SIG-M5 (cell line): Measurements from ENCODE around the gene GJA1.
"Not testable (repeated sequence)": the region's sequence is repeated elsewhere in the genome, so short reads cannot be mapped to it uniquely, and the experiment has no call there.

ENCODE experiments used
- DNase-seq: peaks from one replicate; lab custom pipeline; 2025; lab: John Stamatoyannopoulos, UW

GJA1 gene

DNA sequence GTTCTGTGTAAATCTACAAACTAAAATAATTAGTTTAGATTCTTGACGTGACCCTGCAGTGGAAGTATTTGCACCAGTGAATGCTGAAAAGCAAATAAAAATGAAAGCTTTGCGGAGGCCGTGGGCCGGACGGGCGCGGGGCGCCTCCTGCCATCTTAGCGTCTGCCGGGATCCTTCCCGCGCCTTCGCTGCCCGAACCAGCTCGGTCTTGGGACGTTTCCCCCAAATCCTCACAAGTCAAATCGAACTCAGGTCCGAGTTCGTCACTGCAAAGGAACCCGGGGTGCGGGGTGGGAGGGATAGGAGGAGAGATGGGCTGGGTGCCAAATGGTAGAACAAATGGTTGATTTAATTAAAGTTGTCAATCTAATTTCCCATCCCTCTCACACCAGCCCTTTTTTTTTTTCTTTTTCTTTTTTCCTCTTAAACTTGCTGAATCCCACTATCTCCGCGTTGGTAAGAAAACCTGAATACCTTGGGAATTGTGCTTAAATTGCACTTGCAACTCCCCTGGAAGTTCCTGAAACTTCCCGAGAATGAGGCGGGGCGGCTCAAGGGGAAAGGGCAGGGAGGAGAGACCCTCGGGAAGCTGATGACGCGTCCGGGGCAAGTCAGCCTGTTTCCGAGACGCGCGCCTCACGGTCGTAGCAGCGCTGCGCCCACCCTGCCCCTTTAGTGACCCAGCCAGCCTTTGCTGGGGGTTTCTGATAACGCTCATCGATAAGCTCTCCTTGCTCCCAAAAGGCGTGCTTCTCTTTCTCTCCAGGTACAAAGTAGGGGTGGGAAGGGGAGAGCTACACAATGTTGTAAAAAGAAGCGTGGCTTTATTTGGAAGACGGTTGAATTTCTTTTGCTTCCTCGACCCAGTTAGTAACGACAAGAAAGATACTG is 1.8 kb downstream of the GJA1 start:
- no peak for DNase-seq

DNA sequence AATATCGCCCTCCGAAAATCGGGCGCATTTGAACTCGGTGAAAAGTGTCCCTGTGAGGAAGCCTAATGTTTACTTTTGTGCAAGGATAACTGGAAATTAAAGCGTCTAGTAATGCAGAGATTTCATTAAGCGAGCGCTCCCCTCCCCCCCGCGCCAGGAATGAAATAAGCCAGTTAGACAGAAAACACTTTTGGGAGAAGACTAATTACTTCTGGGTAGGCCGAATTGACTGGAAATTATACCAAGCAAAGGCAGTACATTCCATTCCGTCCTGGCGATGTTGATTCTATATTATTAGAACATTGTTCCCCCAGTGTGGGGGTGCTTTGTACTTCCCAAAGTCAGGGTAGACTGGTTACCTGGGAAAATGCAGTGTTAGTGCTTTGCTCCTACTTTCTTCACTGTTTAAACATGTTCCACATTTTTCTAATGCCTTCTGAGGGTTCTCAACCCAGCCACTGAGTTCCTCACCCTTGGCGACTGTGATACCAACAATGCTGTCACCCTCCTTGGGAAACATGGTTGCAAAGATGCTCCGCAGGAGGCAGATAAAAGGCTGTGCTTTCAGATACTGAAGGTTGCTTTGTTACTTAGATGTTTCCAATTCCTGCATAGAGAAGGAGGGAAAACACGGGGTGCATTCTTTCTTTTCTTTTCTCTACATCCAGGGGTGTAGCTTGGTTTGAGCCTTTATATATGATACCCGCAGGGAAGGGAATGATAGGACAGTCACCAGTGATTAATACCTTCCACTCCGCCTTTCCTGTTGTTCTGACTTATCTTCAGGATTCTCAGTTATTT is 2.6 kb downstream of the GJA1 start:
- DNase-seq, result no peak

DNA sequence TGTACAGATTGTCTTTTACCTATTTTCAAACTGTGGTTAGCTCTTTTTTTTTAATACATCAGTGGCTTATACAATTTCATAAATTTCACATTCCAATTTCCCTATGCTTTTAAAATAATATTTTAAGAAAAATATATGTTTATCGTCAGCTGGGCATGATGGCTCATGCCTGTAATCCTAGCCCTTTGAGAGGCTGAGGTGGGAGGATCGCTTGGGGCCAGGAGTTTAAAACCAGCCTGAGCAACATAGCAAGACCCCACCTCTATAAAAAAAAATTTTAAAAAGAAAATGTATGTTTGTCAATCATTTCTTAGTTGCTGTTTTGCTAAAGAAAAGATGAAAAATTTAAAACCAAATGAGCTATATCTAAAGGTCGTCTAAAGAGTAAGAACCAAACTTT is 3.4 kb downstream of the GJA1 start:
- no peak for DNase-seq

DNA sequence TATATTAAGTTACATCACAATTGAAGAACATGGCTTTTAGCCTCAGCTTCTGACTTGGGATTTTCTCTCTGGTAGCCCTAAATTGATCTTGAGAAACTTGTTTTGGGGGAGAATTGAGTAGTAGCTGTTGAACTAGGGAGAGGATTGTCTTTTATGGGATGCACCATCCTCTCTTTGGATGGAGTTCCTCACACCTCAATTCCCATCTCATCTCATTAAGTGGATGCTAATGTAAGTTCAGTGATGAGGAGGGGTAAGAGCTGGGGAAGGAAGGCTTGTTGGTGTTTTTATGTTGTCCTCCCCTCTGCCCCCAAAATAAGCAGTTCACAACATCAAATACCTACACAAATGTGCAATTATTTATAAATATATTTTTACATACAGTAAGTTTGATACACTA is 4.0 kb downstream of the GJA1 start:
- DNase-seq, result no peak

DNA sequence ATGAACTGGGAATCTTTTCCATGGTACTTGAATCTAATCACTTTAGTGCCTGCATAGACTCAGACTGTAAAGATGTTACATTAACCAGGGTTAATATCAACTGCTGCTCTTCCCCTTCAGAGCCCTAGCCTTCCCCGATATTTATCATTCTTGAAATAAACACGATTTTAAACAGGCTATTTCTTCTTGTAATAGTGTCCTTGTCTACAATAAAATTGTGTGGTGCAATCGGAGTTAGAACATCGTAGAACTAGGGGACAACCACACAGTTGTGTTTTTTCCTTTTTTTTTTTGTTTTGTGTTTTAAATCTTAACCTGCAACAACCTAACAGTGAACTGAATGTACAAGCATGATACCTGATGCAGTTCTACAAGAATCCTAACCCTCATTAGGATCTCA is 4.5 kb downstream of the GJA1 start:
- DNase-seq, result no peak

DNA sequence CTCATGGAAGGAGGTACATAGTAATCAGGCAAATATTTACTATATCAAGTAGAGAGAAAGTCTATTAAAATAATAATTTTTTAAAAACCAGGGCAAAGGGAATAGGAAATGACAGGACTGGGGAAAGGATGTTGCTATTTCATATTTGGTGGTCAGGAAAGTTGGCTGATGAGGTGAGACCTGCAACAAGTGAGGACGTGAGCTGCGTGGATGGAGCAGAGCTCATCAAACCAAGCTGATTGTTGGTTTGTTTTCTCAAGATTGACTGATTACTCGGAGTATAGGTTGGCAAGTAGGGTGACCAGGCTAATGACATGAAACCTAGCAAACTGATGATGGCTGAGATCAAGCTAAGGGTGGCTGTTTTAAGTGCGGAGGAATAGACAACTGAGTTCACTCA is 6.0 kb downstream of the GJA1 start:
- DNase-seq, result no peak

DNA sequence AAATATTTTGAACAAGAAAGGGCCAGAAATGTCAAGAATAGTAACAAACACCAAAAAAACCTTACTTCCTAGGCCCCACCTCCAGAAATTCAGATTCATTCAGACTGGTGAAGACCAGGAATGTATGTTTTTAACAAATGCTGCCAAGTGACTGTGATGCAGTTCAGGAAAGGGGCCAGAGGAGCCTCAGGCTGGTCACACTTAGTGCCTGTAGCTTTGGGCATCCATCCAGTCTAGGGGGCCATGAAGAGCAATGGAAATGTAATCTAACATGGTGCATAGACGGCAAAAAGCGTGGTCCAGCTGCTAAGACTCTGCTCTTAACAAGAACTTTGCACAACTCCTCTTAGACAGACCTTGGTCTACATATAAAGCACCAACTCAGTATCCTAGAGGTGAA is 7.1 kb downstream of the GJA1 start:
- DNase-seq, result no peak

DNA sequence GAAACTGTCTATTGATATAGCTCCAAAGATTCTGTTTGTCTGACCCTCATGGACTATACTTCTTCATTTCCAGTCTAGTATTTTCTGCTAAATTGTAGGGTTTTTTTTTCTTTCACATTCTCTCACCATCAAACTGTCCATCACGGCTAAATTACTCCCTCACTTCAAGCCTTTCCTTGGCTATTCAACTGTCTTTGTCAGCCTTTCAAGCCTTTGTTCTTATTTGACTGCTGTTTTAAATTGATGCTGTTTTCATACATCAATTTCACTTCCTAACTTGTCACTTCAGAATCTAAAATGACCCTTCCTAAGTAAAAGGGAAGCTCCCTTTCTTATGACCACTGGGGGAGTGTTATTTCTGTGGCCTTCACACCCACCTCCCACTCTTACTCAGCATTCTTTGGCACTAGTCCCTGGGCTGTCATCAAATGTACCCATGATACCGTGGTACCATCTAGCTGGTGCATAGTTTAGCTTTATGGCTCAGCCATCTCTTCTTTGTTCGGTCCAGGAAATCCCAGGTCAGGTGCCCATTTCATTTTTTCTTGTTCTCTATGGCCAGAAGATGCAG is 8.6 kb downstream of the GJA1 start:
- no peak for DNase-seq

DNA sequence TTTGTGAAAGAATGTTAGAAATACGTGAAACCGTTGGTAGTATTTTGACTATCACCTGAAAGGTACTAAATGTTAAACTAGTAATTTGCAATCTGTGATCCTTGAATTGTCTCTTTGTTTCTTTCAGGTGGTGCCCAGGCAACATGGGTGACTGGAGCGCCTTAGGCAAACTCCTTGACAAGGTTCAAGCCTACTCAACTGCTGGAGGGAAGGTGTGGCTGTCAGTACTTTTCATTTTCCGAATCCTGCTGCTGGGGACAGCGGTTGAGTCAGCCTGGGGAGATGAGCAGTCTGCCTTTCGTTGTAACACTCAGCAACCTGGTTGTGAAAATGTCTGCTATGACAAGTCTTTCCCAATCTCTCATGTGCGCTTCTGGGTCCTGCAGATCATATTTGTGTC is 11.3 kb downstream of the GJA1 start:
- DNase-seq, result not testable (repeated sequence)

DNA sequence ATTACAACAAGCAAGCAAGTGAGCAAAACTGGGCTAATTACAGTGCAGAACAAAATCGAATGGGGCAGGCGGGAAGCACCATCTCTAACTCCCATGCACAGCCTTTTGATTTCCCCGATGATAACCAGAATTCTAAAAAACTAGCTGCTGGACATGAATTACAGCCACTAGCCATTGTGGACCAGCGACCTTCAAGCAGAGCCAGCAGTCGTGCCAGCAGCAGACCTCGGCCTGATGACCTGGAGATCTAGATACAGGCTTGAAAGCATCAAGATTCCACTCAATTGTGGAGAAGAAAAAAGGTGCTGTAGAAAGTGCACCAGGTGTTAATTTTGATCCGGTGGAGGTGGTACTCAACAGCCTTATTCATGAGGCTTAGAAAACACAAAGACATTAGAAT is 12.3 kb downstream of the GJA1 start:
- DNase-seq, result not testable (repeated sequence)

DNA sequence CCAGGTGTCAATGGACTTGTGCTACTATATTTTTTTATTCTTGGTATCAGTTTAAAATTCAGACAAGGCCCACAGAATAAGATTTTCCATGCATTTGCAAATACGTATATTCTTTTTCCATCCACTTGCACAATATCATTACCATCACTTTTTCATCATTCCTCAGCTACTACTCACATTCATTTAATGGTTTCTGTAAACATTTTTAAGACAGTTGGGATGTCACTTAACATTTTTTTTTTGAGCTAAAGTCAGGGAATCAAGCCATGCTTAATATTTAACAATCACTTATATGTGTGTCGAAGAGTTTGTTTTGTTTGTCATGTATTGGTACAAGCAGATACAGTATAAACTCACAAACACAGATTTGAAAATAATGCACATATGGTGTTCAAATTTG is 13.1 kb downstream of the GJA1 start:
- DNase-seq, result not testable (repeated sequence)

DNA sequence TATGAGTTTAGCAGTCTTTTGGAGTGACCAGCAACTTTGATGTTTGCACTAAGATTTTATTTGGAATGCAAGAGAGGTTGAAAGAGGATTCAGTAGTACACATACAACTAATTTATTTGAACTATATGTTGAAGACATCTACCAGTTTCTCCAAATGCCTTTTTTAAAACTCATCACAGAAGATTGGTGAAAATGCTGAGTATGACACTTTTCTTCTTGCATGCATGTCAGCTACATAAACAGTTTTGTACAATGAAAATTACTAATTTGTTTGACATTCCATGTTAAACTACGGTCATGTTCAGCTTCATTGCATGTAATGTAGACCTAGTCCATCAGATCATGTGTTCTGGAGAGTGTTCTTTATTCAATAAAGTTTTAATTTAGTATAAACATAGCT is 13.9 kb downstream of the GJA1 start:
- no peak for DNase-seq

DNA sequence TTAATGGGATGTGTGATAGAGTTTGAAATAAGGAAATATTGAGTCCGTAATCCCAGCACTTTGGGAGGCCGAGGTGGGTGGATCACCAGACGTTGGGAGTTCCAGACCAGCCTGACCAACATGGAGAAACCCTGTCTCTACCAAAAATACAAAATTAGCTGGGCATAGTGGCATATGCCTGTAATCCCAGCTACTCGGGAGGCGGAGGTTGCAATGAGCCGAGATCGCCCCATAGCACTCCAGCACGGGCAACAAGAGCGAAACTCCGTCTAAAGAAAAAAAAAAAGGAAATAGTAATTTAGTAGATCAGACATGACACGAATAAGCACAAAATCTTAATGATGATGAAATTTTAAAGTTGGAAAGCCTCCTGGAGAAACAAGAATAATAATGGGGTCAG is 14.8 kb downstream of the GJA1 start:
- DNase-seq, result no peak

DNA sequence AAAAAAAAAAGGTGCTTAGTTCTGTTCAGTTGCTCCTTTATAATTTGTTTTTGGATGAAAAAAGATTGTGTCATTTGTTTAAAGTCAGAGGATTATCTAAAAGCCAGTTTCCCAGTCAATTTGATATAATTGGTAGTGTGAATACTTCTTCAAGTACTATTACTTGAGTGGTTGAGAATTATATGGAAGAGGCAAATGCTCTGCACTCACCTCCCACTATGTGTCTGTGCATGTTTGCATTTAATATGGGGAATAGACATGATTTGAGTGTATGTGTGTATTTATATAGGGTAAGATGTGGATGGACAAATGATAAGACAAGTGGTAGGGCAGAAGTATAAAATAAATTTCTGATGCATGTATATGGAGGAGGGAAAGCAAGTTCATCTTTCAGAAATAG is 15.8 kb downstream of the GJA1 start:
- no peak for DNase-seq

DNA sequence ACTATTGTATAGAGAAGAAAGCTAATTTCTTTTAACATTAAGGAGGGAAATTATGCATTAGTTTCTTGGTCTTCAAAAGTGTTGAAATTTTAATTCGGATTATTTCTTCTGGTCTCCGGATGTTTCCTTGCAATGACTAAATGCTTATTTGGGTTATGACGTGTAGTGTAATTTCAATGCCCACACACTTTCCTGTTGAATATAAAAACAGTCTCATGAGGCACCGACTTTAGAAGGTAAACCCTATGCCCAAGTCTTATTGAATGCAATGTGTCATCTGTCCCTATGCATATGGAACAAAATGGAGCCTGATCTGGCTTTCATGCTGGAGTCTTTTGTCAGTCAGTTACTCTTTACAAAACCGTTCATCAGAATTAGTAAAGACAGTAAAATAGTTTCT is 17.7 kb downstream of the GJA1 start:
- no peak for DNase-seq

DNA sequence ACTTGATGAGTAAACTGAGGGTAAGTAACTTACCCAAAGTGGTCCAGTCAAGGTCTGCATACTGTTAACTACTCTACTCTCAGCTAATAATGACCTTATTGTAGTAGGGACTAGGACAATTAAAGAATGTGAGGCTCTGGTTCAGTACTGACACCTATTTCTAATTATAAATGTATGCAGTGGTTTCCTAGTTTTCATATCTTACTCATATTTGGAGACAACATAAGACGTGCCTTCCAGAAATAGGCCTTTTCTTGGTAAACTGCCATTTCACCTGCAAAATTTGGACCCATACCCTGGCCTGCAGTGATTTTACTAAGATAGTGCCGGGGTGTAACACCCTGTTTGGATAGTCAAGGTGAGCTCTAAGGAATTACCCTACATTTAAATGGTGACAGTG is 24.7 kb downstream of the GJA1 start:
- DNase-seq, result no peak

DNA sequence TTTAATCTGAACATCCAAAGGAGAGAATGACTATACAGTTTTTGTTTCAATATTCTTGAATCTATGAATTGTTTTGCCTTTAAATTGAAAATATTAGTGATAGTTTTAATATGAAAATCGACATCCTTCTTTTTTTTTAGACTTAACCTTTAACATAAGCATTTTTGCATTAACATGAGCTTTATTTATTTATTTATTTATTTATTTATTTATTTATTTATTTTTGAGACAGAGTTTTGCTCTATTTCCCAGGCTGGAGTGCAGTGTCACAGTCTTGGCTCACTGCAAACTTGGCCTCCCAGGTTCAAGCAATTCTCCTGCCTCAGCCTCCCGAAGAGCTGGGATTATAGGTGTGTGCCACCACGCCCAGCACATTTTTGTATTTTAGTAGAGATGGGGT is 27.6 kb downstream of the GJA1 start:
- DNase-seq, result no peak

DNA sequence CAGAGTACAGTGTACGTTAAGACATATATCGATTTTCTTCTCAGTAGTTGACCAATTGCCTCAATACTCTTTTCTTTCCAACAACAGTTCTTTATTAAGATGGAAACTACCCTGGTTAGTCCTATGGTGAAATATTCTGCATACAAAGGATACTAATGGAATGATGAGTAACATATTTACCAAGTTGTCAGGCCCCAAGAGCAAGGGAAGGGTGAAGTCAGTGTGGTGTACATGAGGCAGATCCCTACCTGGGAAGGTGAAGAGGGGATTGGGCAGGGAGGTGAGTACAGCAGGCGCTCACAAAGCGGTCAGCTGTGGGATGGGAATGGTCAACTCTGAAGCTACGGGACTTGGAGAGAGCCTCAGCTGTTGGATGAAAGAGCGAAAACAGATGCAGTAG is 29.7 kb downstream of the GJA1 start:
- DNase-seq, result no peak

DNA sequence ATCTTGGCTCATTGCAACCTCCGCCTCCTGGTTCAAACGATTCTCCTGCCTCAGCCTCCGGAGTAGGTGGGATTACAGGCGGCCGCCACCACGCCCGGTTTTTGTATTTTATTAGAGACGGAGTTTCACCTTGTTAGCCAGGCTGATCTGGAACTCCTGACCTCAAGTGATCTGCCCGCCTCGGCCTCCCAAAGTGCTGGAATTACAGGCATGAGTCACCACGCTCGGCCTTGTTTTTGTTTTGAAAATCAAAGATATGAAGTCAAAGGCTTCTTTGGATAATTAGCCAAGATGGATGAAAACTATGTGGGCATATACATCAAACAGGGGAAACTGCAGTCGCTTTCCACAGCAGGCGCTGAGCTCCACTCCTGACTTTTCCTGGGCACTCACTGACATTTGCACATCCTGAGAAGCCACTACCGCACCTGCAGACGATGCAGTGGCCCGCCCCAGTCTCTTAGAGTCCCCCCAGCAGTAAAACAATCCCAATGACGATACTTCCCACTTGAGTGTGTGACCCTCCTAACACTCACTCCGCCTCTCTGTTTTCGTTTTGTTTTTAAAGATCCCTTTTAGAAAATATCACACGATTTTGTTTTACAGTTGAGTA is 44.1 kb downstream of the GJA1 start:
- no peak for DNase-seq

DNA sequence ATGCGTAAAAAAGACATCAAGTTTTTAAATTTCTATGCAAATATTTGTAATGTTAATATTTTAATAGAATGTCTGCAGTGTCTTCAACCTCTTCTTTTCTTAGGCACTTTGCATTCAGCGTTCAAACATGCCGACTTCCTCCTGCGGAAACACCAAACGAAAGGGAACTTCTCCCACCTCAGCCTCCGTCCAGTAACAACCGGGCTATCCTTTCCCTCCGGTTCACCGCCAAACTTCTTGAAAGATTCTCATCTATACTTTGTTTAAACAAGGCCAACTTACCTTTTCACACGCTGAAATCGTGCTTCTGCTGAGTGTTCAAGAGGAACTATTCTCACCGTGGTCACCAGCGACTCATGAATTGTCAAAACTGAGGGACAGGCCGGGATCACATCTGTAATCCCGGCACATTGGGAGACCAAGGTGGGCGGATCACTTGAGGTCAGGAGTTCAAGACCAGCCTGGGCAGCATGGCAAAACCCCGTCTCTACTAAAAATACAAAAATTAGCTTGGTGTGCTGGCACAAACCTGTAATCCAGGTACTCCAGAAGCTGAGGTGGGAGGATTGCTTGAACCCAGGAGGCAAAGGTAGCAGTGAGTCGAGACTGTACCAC is 44.8 kb downstream of the GJA1 start:
- DNase-seq, result no peak

DNA sequence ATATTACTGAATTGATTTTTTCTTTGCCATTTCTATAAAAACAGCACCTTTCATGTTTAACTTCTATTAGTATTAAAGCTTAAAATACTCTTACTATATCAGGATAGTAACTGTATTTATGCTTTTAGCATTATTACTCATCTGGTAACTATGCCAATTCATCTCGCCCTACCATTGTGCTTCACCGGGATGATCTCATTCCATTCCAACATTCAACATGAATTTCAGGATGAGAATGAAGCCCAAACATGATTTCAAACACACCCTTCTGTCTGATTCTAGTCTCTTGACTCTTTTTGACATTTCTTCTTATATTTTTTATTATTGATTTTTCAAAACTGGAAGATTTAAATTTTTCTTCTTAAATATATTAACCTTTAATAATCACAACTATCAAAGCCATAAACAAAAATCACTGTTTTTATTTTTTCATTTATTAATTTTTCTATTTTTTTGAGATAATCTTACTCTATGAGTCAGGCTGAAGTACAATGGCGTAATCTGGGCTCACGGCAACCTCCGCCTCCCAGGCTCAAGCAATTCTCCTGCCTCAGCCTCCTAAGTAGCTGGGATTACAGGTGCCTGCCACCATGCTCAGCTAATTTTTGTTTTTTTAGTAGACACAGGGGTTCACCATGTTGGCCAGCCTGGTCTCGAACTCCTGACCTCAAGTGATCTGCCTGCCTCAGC is 46.7 kb downstream of the GJA1 start:
- no peak for DNase-seq

DNA sequence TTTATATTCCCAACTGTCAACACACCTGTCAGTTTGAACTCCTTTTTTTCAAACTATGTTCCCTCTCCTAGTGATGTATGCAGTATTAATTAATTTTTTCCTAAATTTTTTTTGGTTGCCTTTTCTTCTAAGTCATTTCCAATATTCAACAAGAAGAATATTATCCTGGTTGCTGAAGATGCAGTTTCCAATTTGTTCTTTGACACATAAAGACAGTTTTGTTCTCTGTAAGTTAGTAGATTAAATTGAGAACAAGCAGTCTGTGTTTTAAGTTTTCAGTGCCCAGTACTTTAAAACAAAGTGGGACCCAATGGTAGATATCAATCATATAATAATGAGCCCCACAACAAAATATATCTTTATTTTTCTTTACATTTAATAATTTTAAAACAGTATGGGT is 47.3 kb downstream of the GJA1 start:
- no peak for DNase-seq
